ENCODE data around the gene LCLAT1.
"Not testable (repeated sequence)": the region's sequence is repeated elsewhere in the genome, so short reads cannot be mapped to it uniquely, and the experiment has no call there.

Gene LCLAT1

GRCh38 chr2:30499681-30500080, 52.6 kb downstream of the LCLAT1 start:
- Histone ChIP-seq H3K36me3 (ENCODE audit: control insufficient read depth, insufficient read depth, low read length) (no peaks in the 10 kb centered on the region), H3K4me3 (ENCODE audit: insufficient read depth, low read depth, low read length, poor library complexity, severe bottlenecking) (no peak overlapping the region), H3K27ac (ENCODE audit: insufficient read depth, low read length, poor library complexity, severe bottlenecking) (no peak overlapping the region), H3K4me1 (ENCODE audit: control insufficient read depth, insufficient read depth, low read length, poor library complexity, severe bottlenecking) (peaks cover 12% of the 10 kb centered on the region), H3K27me3 (replicated peaks; ENCODE audit: control insufficient read depth, insufficient read depth, low read length, poor library complexity, severe bottlenecking) (no peaks in the 10 kb centered on the region), H3K9me3 (ENCODE audit: control insufficient read depth, low read length) (peaks cover 3% of the 10 kb centered on the region)
- no peak for DNase-seq

- no peak overlapping the region for H3K27ac ChIP-seq (ENCODE audit: insufficient read depth, low read length, poor library complexity, severe bottlenecking)
- H3K4me3 ChIP-seq (ENCODE audit: insufficient read depth, low read depth, low read length, poor library complexity, severe bottlenecking) = no peak overlapping the region
- DNase-seq = no peak
- peaks cover 3% of the 10 kb centered on the region for H3K9me3 ChIP-seq (ENCODE audit: control insufficient read depth, low read length)
- H3K4me1 ChIP-seq (ENCODE audit: control insufficient read depth, insufficient read depth, low read length, poor library complexity, severe bottlenecking) = peaks cover 16% of the 10 kb centered on the region
- no peaks in the 10 kb centered on the region for H3K36me3 ChIP-seq (ENCODE audit: control insufficient read depth, insufficient read depth, low read length)
- H3K27me3 ChIP-seq (replicated peaks; ENCODE audit: control insufficient read depth, insufficient read depth, low read length, poor library complexity, severe bottlenecking) = no peaks in the 10 kb centered on the region
These were observed 53.7 kb downstream of the LCLAT1 start for GRCh38 chr2:30500699-30501098.

- H3K27me3 ChIP-seq (replicated peaks; ENCODE audit: control insufficient read depth, insufficient read depth, low read length, poor library complexity, severe bottlenecking) = no peaks in the 10 kb centered on the region
- peaks cover 3% of the 10 kb centered on the region for H3K9me3 ChIP-seq (ENCODE audit: control insufficient read depth, low read length)
- no peaks in the 10 kb centered on the region for H3K36me3 ChIP-seq (ENCODE audit: control insufficient read depth, insufficient read depth, low read length)
- no peak overlapping the region for H3K27ac ChIP-seq (ENCODE audit: insufficient read depth, low read length, poor library complexity, severe bottlenecking)
- peaks cover 16% of the 10 kb centered on the region for H3K4me1 ChIP-seq (ENCODE audit: control insufficient read depth, insufficient read depth, low read length, poor library complexity, severe bottlenecking)
- no peak for DNase-seq
- no peak overlapping the region for H3K4me3 ChIP-seq (ENCODE audit: insufficient read depth, low read depth, low read length, poor library complexity, severe bottlenecking)
These were observed 55.3 kb downstream of the LCLAT1 start for GRCh38 chr2:30502310-30502709.

- peaks cover 16% of the 10 kb centered on the region for H3K4me1 ChIP-seq (ENCODE audit: control insufficient read depth, insufficient read depth, low read length, poor library complexity, severe bottlenecking)
- peaks cover under 1% of the 10 kb centered on the region for H3K9me3 ChIP-seq (ENCODE audit: control insufficient read depth, low read length)
- H3K27ac ChIP-seq (ENCODE audit: insufficient read depth, low read length, poor library complexity, severe bottlenecking) = no peak overlapping the region
- no peak for DNase-seq
- no peaks in the 10 kb centered on the region for H3K36me3 ChIP-seq (ENCODE audit: control insufficient read depth, insufficient read depth, low read length)
- no peak overlapping the region for H3K4me3 ChIP-seq (ENCODE audit: insufficient read depth, low read depth, low read length, poor library complexity, severe bottlenecking)
- no peaks in the 10 kb centered on the region for H3K27me3 ChIP-seq (replicated peaks; ENCODE audit: control insufficient read depth, insufficient read depth, low read length, poor library complexity, severe bottlenecking)
These were observed 56.1 kb downstream of the LCLAT1 start for GRCh38 chr2:30503007-30503694.

- Histone ChIP-seq H3K9me3 (ENCODE audit: control insufficient read depth, low read length) (no peaks in the 10 kb centered on the region), H3K36me3 (ENCODE audit: control insufficient read depth, insufficient read depth, low read length) (no peaks in the 10 kb centered on the region), H3K4me1 (ENCODE audit: control insufficient read depth, insufficient read depth, low read length, poor library complexity, severe bottlenecking) (peaks cover 16% of the 10 kb centered on the region), H3K4me3 (ENCODE audit: insufficient read depth, low read depth, low read length, poor library complexity, severe bottlenecking) (no peak overlapping the region), H3K27ac (ENCODE audit: insufficient read depth, low read length, poor library complexity, severe bottlenecking) (no peak overlapping the region), H3K27me3 (replicated peaks; ENCODE audit: control insufficient read depth, insufficient read depth, low read length, poor library complexity, severe bottlenecking) (no peaks in the 10 kb centered on the region)
- DNase-seq = no peak
These were observed 56.6 kb downstream of the LCLAT1 start for GRCh38 chr2:30503695-30504052.

GRCh38 chr2:30504731-30505130, 57.7 kb downstream of the LCLAT1 start:
- Histone ChIP-seq H3K4me3 (ENCODE audit: insufficient read depth, low read depth, low read length, poor library complexity, severe bottlenecking) (no peak overlapping the region), H3K27ac (ENCODE audit: insufficient read depth, low read length, poor library complexity, severe bottlenecking) (no peak overlapping the region)
- no peak for DNase-seq

GRCh38 chr2:30505500-30506180, 58.6 kb downstream of the LCLAT1 start:
- H3K4me3 ChIP-seq (ENCODE audit: insufficient read depth, low read depth, low read length, poor library complexity, severe bottlenecking) = no peak overlapping the region
- H3K4me1 ChIP-seq (ENCODE audit: control insufficient read depth, insufficient read depth, low read length, poor library complexity, severe bottlenecking) = peaks cover 16% of the 10 kb centered on the region
- no peaks in the 10 kb centered on the region for H3K36me3 ChIP-seq (ENCODE audit: control insufficient read depth, insufficient read depth, low read length)
- DNase-seq = no peak
- H3K27me3 ChIP-seq (replicated peaks; ENCODE audit: control insufficient read depth, insufficient read depth, low read length, poor library complexity, severe bottlenecking) = no peaks in the 10 kb centered on the region
- H3K9me3 ChIP-seq (ENCODE audit: control insufficient read depth, low read length) = no peaks in the 10 kb centered on the region
- H3K27ac ChIP-seq (ENCODE audit: insufficient read depth, low read length, poor library complexity, severe bottlenecking) = no peak overlapping the region

More at GRCh38 chr2:30504731-30505130, 57.7 kb downstream of the LCLAT1 start:
- H3K36me3 ChIP-seq (ENCODE audit: control insufficient read depth, insufficient read depth, low read length) = no peaks in the 10 kb centered on the region
- no peaks in the 10 kb centered on the region for H3K27me3 ChIP-seq (replicated peaks; ENCODE audit: control insufficient read depth, insufficient read depth, low read length, poor library complexity, severe bottlenecking)
- peaks cover 16% of the 10 kb centered on the region for H3K4me1 ChIP-seq (ENCODE audit: control insufficient read depth, insufficient read depth, low read length, poor library complexity, severe bottlenecking)
- no peaks in the 10 kb centered on the region for H3K9me3 ChIP-seq (ENCODE audit: control insufficient read depth, low read length)

GRCh38 chr2:30507460-30507859, 60.4 kb downstream of the LCLAT1 start:
- not testable (repeated sequence) for H3K27ac ChIP-seq (ENCODE audit: insufficient read depth, low read length, poor library complexity, severe bottlenecking); H3K4me3 ChIP-seq (ENCODE audit: insufficient read depth, low read depth, low read length, poor library complexity, severe bottlenecking); H3K36me3 ChIP-seq (ENCODE audit: control insufficient read depth, insufficient read depth, low read length); H3K9me3 ChIP-seq (ENCODE audit: control insufficient read depth, low read length); H3K27me3 ChIP-seq (replicated peaks; ENCODE audit: control insufficient read depth, insufficient read depth, low read length, poor library complexity, severe bottlenecking); DNase-seq
- H3K4me1 ChIP-seq (ENCODE audit: control insufficient read depth, insufficient read depth, low read length, poor library complexity, severe bottlenecking) = peaks cover 16% of the 10 kb centered on the region

- Histone ChIP-seq H3K36me3 (ENCODE audit: control insufficient read depth, insufficient read depth, low read length) (no peaks in the 10 kb centered on the region), H3K4me3 (ENCODE audit: insufficient read depth, low read depth, low read length, poor library complexity, severe bottlenecking) (no peak overlapping the region)
- no peak for DNase-seq
These were observed 62.7 kb downstream of the LCLAT1 start for GRCh38 chr2:30509716-30510115.

GRCh38 chr2:30510409-30510808, 63.4 kb downstream of the LCLAT1 start:
- H3K36me3 ChIP-seq (ENCODE audit: control insufficient read depth, insufficient read depth, low read length) = no peaks in the 10 kb centered on the region
- H3K27me3 ChIP-seq (replicated peaks; ENCODE audit: control insufficient read depth, insufficient read depth, low read length, poor library complexity, severe bottlenecking) = no peaks in the 10 kb centered on the region
- no peak overlapping the region for H3K27ac ChIP-seq (ENCODE audit: insufficient read depth, low read length, poor library complexity, severe bottlenecking)
- no peaks in the 10 kb centered on the region for H3K4me1 ChIP-seq (ENCODE audit: control insufficient read depth, insufficient read depth, low read length, poor library complexity, severe bottlenecking)
- no peaks in the 10 kb centered on the region for H3K9me3 ChIP-seq (ENCODE audit: control insufficient read depth, low read length)
- no peak for DNase-seq
- no peak overlapping the region for H3K4me3 ChIP-seq (ENCODE audit: insufficient read depth, low read depth, low read length, poor library complexity, severe bottlenecking)

More at GRCh38 chr2:30509716-30510115, 62.7 kb downstream of the LCLAT1 start:
- Histone ChIP-seq H3K4me1 (ENCODE audit: control insufficient read depth, insufficient read depth, low read length, poor library complexity, severe bottlenecking) (peaks cover 4% of the 10 kb centered on the region), H3K27me3 (replicated peaks; ENCODE audit: control insufficient read depth, insufficient read depth, low read length, poor library complexity, severe bottlenecking) (no peaks in the 10 kb centered on the region), H3K9me3 (ENCODE audit: control insufficient read depth, low read length) (no peaks in the 10 kb centered on the region), H3K27ac (ENCODE audit: insufficient read depth, low read length, poor library complexity, severe bottlenecking) (no peak overlapping the region)
